Loucy (cell line): ENCODE results near the gene NBPF12.
"Not testable (repeated sequence)": the region's sequence is repeated elsewhere in the genome, so short reads cannot be mapped to it uniquely, and the experiment has no call there.

Experiments used
- CTCF ChIP-seq: fragments of 200-600 bp; sonication (generic); conservative IDR thresholded peaks from 2 replicates; pipeline ENCODE4 v1.5.1; 2014; ENCODE audit warnings: mild to moderate bottlenecking, antibody characterized with exemption, low read length
- EZH2phosphoT487 ChIP-seq: fragments of 200-600 bp; IDR thresholded peaks from 2 replicates; pipeline ENCODE4 v1.6.1; 2018; ENCODE audit warnings: antibody characterized with exemption, mild to moderate bottlenecking, moderate library complexity, borderline replicate concordance

- not testable (repeated sequence) for TF ChIP-seq CTCF, EZH2phosphoT487
Observed at GRCh38 chr1:146934390-146935223, 3.5 kb upstream of the NBPF12 start.
